ENCODE data around the gene ENTPD1.
"Not testable (repeated sequence)": the region's sequence is repeated elsewhere in the genome, so short reads cannot be mapped to it uniquely, and the experiment has no call there.

The ENTPD1 gene

GRCh38 chr10:95794195-95794594, 38.2 kb downstream of the ENTPD1 start:
- DNase-seq (ENCODE audit: low read depth, low spot score), result no peak

- no peak for DNase-seq (ENCODE audit: low read depth, low spot score)
Measured at GRCh38 chr10:95795602-95796001, 39.6 kb downstream of the ENTPD1 start.

DNA sequence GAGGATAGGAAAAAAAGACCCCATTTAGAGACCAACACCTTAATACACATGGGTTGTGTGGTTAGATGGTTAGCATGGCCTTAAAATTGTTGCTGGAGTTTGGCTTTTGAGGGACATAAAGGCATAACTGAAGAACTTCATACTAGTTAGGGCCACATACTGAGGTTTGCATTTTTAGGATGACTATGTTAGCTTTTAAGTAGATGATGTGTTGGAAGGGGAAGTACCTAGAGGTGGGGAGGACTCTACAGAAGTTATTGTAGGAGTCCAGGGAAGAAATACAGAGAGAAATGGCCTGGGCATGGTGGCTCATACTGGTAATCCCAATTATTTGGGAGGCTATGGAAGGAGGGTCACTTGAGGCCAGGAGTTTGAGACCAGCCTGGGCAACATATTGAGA, 40.5 kb downstream of the ENTPD1 start:
- DNase-seq (ENCODE audit: low read depth, low spot score), result no peak

- no peak for DNase-seq (ENCODE audit: low read depth, low spot score)
Measured at GRCh38 chr10:95798096-95798855, 42.3 kb downstream of the ENTPD1 start.

- DNase-seq (ENCODE audit: low read depth, low spot score), result not testable (repeated sequence)
Measured at GRCh38 chr10:95800286-95800685, 44.3 kb downstream of the ENTPD1 start.

- not testable (repeated sequence) for DNase-seq (ENCODE audit: low read depth, low spot score)
Measured at GRCh38 chr10:95806687-95807380, 50.9 kb downstream of the ENTPD1 start.

DNA sequence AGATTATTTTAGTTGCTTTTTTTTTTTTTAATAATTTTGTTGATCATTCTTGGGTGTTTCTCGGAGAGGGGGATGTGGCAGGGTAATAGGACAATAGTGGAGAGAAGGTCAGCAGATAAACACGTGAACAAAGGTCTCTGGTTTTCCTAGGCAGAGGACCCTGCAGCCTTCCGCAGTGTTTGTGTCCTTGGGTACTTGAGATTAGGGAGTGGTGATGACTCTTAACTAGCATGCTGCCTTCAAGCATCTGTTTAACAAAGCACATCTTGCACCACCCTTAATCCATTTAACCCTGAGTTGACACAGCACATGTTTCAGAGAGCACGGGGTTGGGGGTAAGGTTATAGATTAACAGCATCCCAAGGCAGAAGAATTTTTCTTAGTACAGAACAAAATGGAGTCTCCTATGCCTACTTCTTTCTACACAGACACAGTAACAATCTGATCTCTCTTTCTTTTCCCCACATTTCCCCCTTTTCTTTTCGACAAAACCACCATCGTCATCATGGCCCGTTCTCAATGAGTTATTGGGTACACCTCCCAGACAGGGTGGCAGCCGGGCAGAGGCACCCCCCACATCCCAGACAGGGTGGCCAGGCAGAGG, 52.8 kb downstream of the ENTPD1 start:
- not testable (repeated sequence) for DNase-seq (ENCODE audit: low read depth, low spot score)

GRCh38 chr10:95809370-95810197, 53.6 kb downstream of the ENTPD1 start:
- DNase-seq (ENCODE audit: low read depth, low spot score), result no peak

- no peak for DNase-seq (ENCODE audit: low read depth, low spot score)
Measured at GRCh38 chr10:95810198-95810976, 54.4 kb downstream of the ENTPD1 start.

- no peak for DNase-seq (ENCODE audit: low read depth, low spot score)
Measured at GRCh38 chr10:95813054-95813685, 57.2 kb downstream of the ENTPD1 start.

- no peak for DNase-seq (ENCODE audit: low read depth, low spot score)
Measured at GRCh38 chr10:95814011-95814727, 58.2 kb downstream of the ENTPD1 start.

DNA sequence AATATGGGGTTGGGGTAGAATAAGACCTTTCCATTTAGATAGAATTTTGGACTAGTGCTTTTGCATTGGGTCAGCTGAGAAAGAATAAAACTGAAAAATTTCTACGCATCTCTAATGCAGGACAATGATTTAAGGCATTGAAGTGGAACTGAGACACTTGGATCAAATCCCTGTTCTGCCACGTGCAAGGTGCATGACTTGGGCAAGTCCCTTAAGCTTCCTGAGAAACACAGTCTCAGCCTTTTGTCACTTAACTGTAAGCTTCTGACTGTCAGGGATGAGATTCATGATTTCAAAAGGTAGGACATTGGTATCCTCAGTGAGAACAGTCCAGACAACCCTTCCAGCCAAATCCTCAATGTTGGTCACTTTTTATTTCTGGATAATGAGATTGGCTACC, 59.2 kb downstream of the ENTPD1 start:
- no peak for DNase-seq (ENCODE audit: low read depth, low spot score)

DNA sequence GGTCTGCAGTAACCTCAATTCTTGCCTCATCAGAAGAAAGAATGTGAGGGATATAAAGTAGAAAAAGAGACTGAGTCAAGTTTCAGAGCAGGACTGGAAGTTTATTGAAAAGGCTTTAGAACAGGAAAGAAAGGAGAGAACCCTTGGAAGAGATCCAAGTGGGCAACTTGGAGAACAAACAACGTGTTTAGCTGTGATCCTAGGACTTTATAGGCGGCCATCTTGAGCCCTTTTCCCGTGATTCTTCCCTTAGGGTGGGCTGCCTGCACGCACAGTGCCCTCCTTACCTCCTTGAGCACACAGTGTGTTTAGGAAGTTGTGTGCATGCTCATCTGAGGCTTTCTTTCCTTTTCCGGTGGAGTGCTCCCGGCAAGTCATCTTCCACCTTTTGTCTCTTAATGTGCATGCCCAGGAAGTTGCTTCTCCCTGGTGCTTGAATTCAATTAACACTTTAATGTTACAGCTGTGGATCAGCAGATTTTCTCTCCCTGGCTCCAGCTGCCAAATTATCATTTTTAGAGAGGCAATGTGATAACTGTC, 59.8 kb downstream of the ENTPD1 start:
- no peak for DNase-seq (ENCODE audit: low read depth, low spot score)

DNA sequence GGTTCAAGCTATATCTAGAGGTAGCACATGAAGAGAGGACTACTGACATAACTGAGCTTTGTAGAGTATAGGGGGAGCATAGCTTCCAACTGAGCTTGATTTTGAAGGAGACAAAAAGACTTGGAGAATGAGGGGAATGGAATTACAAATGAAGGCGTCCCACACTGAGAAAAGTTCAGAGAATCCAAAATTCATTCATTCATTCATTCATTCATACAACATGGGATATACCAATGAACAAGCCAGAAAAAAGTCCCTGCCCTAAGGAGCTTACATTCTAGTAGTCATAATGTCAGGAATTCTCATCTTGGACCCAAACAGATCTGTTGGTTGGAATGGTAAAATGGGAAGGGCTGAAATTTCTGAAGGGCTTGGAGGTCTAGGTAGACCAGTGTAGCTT, 62.0 kb downstream of the ENTPD1 start:
- no peak for DNase-seq (ENCODE audit: low read depth, low spot score)

- DNase-seq (ENCODE audit: low read depth, low spot score), result no peak
Measured at GRCh38 chr10:95818668-95819067, 62.7 kb downstream of the ENTPD1 start.

- DNase-seq (ENCODE audit: low read depth, low spot score), result no peak
Measured at GRCh38 chr10:95819620-95820329, 63.8 kb downstream of the ENTPD1 start.

GRCh38 chr10:95820363-95820762, 64.4 kb downstream of the ENTPD1 start:
- DNase-seq (ENCODE audit: low read depth, low spot score), result no peak

DNA sequence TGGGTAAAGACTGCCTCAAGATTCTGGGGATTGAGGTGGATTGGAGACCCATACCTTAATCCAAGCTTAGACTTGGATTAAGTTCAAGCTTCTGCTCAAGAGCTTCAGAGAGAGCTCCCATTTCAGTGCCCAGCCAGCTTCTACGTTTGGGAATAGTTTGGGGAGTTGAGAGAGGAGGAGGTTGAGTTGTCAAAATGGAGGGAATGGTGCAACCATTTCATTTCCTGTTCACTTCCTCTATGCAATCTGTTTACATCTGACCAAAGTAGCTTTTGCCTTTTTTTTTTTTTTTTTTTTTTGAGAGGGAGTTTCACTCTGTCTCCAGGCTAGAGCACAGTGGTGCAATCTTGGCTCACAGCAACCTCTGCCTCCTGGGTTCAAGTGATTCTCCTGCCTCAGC, 65.8 kb downstream of the ENTPD1 start:
- DNase-seq (ENCODE audit: low read depth, low spot score), result no peak

- no peak for DNase-seq (ENCODE audit: low read depth, low spot score)
Measured at GRCh38 chr10:95830044-95830443, 74.1 kb downstream of the ENTPD1 start.
